ENCODE data around the gene HOXB8. TPM values are rescaled to one million over a fixed set of nuclear protein-coding genes. Genes with fewer than 3 reads are reported as not detected.

The HOXB8 gene
- total and polyA plus RNA-seq, 10 of the 15 experiments (the other 5 are each of a cell fraction or from before 2014, with no cell fraction given) = 0.21 TPM; not detected in 9

DNA sequence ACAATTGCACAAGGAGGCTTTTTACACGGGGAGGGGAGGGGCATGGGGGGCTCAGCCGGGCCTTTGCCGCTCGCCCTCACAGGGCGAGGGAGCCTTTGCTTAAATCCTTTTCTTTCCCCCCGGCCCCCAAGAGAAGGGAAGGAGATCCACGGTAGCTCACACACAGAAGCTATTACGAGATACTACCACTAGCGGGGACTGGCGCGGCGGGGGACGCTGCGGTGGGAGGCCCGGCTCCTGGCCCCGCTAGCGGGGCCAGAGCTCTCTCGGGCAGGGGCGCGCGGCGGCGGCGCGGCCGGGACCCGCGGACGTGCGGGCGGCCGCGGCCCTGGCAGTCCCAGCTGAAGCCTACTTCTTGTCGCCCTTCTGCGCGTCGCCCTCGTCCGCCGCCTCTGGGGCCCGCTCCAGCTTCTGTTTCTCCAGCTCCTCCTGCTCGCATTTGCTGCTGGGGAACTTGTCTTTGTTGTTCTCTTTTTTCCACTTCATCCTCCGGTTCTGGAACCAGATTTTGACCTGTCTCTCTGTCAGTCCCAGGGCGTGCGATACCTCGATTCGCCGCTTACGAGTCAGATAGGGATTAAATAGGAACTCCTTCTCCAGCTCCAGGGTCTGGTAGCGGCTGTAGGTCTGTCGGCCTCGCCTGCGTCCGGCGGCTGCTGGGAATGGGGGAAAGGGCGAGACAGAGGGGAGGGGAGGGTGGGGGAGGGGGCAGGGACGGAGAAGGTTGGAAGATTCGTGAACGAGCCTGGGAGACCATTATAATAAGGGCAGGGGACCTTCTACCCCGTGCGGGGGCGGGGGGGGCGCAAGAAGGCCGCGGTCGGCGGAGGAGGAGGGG, 2.0 kb downstream of the HOXB8 start (continued):
- TF ChIP-seq, protein P1, sequence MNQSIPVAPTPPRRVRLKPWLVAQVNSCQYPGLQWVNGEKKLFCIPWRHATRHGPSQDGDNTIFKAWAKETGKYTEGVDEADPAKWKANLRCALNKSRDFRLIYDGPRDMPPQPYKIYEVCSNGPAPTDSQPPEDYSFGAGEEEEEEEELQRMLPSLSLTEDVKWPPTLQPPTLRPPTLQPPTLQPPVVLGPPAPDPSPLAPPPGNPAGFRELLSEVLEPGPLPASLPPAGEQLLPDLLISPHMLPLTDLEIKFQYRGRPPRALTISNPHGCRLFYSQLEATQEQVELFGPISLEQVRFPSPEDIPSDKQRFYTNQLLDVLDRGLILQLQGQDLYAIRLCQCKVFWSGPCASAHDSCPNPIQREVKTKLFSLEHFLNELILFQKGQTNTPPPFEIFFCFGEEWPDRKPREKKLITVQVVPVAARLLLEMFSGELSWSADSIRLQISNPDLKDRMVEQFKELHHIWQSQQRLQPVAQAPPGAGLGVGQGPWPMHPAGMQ (IDR thresholded peaks at IDR 0.05; ENCODE audit: borderline replicate concordance) = no peak
- TF ChIP-seq IRF4 (IDR thresholded peaks at IDR 0.05; ENCODE audit: low read depth, low read length) = no peak
- no peak for TF ChIP-seq POLR2AphosphoS5 (IDR thresholded peaks at IDR 0.05; ENCODE audit: low read length)
- no peak for TF ChIP-seq HDAC2 (IDR thresholded peaks at IDR 0.05)
- TF ChIP-seq NFIC (IDR thresholded peaks at IDR 0.05; ENCODE audit: low read depth, low read length) = no peak
- no peak for TF ChIP-seq SMC3 (IDR thresholded peaks at IDR 0.05; ENCODE audit: borderline replicate concordance, low read length)
- no peak for TF ChIP-seq BACH1 (IDR thresholded peaks at IDR 0.05; ENCODE audit: borderline replicate concordance)
- no peak for TF ChIP-seq BHLHE40 (IDR thresholded peaks at IDR 0.05; ENCODE audit: borderline replicate concordance in 1 of 2, low read depth in 2 of 2, low read length in 1 of 2)
- TF ChIP-seq POLR2AphosphoS2 (IDR thresholded peaks at IDR 0.05; ENCODE audit: low read depth, low read length) = no peak
- TF ChIP-seq, protein P2, sequence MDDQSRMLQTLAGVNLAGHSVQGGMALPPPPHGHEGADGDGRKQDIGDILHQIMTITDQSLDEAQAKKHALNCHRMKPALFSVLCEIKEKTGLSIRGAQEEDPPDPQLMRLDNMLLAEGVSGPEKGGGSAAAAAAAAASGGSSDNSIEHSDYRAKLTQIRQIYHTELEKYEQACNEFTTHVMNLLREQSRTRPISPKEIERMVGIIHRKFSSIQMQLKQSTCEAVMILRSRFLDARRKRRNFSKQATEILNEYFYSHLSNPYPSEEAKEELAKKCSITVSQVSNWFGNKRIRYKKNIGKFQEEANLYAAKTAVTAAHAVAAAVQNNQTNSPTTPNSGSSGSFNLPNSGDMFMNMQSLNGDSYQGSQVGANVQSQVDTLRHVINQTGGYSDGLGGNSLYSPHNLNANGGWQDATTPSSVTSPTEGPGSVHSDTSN (IDR thresholded peaks at IDR 0.05; ENCODE audit: insufficient replicate concordance, low read depth, low read length) = no peak
- TF ChIP-seq, protein P3, sequence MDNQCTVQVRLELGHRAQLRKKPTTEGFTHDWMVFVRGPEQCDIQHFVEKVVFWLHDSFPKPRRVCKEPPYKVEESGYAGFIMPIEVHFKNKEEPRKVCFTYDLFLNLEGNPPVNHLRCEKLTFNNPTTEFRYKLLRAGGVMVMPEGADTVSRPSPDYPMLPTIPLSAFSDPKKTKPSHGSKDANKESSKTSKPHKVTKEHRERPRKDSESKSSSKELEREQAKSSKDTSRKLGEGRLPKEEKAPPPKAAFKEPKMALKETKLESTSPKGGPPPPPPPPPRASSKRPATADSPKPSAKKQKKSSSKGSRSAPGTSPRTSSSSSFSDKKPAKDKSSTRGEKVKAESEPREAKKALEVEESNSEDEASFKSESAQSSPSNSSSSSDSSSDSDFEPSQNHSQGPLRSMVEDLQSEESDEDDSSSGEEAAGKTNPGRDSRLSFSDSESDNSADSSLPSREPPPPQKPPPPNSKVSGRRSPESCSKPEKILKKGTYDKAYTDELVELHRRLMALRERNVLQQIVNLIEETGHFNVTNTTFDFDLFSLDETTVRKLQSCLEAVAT (IDR thresholded peaks at IDR 0.05) = no peak
- TF ChIP-seq, protein P4, sequence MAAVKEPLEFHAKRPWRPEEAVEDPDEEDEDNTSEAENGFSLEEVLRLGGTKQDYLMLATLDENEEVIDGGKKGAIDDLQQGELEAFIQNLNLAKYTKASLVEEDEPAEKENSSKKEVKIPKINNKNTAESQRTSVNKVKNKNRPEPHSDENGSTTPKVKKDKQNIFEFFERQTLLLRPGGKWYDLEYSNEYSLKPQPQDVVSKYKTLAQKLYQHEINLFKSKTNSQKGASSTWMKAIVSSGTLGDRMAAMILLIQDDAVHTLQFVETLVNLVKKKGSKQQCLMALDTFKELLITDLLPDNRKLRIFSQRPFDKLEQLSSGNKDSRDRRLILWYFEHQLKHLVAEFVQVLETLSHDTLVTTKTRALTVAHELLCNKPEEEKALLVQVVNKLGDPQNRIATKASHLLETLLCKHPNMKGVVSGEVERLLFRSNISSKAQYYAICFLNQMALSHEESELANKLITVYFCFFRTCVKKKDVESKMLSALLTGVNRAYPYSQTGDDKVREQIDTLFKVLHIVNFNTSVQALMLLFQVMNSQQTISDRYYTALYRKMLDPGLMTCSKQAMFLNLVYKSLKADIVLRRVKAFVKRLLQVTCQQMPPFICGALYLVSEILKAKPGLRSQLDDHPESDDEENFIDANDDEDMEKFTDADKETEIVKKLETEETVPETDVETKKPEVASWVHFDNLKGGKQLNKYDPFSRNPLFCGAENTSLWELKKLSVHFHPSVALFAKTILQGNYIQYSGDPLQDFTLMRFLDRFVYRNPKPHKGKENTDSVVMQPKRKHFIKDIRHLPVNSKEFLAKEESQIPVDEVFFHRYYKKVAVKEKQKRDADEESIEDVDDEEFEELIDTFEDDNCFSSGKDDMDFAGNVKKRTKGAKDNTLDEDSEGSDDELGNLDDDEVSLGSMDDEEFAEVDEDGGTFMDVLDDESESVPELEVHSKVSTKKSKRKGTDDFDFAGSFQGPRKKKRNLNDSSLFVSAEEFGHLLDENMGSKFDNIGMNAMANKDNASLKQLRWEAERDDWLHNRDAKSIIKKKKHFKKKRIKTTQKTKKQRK (IDR thresholded peaks at IDR 0.05; ENCODE audit: low read depth, low read length) = no peak
- TF ChIP-seq NFYB (IDR thresholded peaks at IDR 0.05; ENCODE audit: insufficient read depth, low read depth, low read length) = no peak
- peak; percentile 37 for TF ChIP-seq GATAD2B (conservative IDR thresholded peaks at IDR 0.05; ENCODE audit: low read depth)
